GM18502 (cell line): Measurements from ENCODE around the gene FAM78A.
A peak's percentile ranks its signal among the peaks of the same experiment; 100 is the strongest.

Experiments used
- ATAC-seq: cut with Tn5 transposase; IDR thresholded peaks from one replicate; pipeline ENCODE4 v1.9.1; 2021; ENCODE audit warnings: mild to moderate bottlenecking; ENCODE audit not compliant: unreplicated experiment, poor library complexity

The FAM78A gene

DNA sequence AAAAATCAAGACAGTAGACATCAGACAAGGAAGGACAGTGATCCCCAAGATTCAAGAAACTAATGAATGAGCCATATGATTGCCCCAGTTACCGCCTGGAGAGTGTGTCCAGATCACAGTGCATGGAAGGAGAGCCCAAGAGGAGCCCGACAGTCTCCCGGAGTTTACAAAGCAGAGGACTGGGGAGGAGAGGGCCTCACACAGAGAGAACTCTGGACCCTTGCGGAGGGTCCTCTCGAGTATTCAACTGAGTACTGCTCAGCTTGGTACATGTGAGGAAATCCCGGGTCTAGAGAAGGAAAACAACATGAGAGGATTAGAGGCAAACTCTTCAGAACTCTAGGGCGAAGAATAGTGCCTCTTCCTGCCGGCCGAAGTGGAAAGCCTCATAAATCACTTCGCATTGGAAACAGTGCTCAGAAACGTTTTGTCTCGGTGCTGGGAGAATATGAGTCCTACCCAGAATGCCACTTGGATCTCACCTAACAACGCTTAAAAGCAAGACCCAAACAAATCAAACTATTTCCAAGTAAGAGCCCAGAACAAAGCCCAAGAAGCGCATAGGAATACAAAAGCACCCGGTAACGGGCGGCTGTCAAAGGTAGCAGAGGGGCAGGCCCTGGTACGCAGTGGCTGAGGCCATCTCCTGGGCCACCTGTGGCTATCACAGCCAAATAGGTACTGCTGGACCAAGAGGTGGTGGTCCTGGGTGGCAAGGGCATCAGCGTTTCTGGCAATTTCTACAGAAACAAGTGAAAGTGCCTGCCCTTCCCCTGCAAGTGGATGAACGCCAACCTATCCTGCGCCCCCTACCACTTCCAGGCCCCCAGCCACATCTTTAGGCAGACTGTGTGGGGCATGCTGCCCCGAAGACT is 36.0 kb downstream of the FAM78A start:
- ATAC-seq, result no peak

DNA sequence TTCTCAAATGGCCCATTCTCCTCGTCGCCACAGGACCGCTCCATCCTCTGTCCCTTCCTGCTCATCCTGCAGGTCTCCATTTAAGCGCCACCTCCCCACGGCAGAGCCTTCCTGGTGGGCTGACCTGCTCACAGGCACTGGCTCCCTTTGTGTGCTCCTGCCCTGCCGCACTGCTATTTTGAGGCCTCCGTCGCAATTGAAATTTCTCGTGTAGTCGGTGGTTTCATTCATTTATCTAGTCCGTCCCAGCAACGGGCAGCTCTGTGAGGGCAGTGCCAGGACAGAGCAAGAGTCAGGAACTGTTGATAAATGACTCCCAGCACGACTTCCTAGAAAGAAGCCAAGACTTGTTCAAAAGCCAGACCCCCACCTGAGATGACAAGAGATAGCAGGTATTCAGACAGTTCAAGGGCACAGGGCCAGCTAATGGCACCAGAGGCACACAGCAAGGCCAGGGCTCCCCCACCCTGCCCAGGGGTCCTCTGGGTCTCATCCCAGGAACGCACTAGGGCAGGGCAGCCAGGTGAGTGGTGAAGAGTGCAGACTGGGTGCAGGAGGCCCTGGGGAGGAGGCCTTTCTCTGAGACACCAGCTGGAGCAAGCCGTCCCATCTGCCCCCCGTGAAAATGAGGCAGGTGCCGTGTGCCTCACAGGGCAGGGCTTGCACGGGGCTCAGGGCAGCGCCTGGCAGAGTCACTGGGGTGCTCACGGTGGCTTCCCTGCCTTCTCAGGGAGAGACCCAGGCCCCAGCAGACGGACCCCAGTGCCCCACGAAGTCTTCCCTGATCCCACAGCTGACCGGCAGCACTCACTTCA is 36.9 kb downstream of the FAM78A start:
- no peak for ATAC-seq

DNA sequence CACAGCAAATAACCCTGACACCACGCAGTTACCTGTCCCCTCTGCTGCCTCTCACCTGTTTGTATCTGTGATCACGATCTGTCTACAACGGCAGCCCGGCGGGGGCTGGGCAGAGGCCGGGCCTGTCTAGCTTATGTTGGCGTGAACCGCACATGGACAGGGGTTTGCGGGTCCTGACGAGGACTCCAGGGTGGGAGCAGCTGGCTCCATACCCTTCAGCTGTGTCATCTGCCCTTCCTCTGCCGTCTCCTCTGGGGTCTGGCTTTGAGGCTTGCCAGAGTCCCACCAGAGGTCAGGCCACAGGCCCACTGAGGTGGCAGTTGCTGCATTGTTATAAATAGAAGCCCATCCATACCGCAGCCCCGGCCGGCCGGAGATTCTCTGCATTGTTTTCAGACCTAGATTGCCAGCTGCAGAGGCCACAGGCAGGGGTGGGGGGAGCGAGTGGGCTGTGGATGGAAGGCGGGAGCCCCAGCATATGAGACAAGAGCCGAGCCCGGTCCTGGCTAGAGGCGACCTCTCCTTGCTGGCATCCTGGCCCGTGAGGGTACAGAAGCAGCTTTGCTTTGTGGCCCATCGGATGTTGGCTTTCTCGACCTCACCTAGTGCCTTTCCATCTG is 37.8 kb downstream of the FAM78A start:
- peak; percentile 23 for ATAC-seq

DNA sequence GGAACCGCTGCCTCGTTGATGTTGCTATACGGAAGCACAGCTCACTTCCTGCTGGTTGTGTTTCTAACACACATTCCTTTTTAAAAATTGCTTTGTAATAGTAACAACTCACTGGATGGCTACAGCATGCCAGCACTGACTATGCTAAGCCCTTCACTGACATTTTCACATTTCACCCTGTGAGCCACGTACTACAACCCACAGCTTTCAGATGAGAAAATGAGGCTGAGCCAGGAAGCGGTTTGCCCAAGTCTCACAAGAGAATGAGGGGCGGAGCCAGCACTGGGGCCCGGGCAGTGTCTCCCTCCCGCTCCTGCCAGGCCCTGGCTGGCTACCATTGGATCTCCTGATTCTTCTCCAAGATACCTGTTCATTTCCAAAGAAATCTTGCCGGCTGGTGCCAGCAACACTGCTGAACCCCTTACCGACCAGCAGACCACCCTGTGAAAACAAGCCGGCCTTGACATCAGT is 38.3 kb downstream of the FAM78A start:
- ATAC-seq, result peak; percentile 88

DNA sequence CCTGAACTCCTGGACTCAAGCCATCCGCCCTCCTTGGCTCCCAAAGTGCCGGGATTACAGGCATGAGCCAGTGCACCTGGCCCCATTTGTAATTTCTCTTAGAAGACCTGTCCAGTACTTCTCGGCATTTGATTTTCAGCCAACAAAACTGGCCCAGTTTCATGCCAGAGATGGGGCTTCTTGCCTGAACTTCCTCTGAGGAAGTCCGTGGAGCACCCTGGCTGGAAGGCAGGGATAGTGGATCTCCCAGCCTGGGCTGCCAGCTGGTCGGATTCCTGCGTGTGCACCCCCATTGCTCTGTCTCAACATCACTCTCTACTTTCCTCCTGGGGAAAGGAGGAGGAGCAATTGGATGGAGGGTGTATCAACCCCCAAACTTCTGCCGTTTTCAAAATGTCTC is 39.0 kb downstream of the FAM78A start:
- no peak for ATAC-seq

DNA sequence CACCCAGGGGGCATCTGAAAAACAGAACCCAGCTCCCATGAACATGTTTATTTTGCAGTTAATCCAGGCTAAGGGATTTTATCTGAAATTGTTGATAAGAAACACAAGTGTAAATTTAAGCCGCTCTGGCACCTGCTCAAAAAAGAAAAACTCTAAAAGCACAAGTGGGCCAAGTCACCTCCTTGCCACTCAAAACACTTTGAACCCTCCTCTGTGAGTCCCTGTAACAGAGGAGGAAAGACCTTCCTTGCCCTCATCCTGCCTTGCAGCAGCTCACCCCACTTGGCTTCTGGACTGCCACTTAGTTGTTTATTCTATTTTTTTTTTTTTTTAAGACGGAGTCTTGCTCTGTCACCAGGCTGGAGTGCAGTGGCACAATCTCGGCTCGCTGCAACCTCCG is 39.5 kb downstream of the FAM78A start:
- ATAC-seq, result no peak

DNA sequence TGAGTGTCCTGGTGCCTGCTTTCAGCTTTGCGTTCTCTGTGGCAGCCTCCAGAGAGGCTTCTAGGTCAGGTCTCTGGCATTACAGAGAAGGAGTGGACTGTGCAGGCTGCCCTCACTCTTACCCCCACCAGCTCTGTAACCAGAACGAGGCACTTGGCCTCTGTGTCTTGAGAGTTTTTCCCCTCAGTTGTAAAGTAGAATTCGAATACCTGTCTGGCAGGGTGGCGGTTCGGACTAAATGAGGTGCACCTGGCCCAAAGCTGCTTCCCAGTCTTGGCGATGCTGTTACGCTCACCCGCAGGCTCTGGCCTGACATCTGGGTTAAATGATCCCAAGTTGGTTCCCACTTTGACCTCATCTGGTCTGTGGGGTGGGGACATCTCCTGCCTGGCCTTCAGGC is 40.1 kb downstream of the FAM78A start:
- no peak for ATAC-seq

DNA sequence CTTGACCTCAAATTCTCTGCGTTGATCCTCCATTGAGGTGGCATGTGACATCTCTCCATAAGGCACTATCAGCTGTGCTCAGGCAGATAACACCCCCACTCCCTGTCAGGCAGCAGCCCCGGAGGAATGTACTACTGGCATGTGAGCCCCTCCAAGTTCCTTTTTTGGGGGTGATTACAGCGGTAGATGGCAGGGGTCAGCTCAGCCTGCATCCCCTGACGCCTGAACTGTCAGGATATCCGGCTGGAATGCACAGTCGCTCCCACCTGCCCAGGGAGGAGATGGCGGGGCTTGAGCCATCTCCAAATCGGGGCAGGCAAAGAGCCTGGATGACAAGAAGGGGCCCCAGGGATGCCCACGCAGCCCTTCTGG is 40.8 kb downstream of the FAM78A start:
- no peak for ATAC-seq

DNA sequence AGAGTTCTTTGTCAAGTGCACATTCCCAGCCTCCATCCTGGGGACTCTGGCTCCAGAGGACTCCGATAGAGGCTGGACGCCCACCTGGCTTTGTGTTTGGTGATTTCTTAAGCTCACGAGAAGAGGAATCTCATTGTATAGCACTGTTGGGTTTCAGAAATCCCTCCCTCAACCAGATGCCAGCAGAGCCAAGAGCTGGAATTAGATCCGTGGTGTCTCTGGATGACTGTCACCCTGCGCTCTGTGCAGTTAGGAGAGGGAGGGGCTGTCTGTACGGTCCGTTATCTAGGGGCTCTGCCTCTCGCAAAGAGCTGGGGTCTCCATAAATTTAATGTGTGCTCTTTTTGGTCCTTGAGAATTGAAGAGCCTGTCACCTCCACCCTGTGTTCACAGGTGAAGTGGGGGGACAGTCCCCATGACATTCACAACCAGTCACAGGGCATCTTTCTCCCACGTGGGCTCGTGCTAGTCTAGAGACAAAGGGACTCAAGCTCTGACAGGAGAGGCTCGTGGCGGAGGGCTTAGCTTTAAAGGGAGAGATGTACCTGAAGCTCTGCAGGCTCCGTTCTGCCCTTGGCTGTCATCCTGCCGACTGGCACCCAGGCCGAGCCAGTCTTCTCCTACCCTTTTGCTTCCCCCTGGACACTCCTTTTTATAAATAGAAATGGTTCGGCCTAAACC is 41.4 kb downstream of the FAM78A start:
- no peak for ATAC-seq

DNA sequence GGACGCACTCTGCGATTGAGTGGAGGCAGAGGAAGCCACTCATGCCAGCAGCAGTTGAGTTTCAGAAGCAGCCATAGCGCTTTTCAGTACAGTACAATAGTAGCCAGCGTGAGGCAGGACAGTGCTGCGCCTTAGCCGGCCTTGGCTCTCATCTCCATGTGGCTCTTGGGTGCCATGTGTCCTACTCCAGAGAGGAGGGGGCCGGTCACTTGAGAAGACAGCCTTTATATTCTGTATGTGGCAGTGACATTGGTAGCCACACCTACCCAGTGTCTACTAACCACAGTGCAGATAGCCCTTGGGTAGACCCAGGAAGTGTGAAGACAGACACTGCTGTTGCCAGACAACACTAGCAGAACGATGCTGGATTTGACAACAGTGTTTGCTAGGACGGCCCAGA is 42.3 kb downstream of the FAM78A start:
- ATAC-seq, result no peak

DNA sequence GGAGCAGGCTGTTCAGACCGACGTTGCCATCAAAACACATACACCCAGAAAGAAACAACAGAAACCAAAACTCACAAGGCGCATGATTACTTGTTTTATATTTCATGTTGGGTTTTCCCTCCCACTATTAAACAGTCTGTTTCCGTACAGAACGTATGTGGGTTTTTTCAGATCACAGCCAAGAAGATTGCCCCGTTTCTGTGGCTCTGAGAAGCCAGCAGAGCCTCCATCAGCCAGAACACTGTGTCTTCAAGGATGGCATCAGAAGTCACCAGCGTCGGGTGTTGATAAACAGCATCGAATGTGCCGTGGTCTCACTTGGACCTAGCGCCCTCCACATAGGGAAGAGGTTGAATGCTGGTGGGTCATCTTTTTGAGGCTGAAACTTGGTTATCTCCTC is 42.8 kb downstream of the FAM78A start:
- ATAC-seq, result no peak

DNA sequence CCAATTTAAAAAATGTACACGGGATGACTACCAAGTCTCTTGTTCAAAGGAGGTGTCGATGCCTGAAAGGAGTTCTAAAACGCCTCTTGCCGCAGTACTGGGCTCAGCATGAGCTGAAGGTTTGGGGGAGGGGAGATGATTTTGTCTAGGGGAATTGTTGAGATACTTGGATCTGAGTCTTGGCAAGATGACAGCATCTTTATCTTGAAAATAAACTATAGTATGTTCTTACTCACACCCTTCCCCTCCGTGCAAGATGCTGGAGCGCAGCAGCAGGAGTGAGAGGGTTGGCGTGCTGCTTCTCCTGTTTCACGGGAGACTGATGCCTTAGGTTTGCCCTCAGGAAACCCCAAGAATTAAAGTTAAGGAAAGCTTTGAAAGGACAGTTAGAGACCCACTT is 47.3 kb downstream of the FAM78A start:
- ATAC-seq, result no peak

DNA sequence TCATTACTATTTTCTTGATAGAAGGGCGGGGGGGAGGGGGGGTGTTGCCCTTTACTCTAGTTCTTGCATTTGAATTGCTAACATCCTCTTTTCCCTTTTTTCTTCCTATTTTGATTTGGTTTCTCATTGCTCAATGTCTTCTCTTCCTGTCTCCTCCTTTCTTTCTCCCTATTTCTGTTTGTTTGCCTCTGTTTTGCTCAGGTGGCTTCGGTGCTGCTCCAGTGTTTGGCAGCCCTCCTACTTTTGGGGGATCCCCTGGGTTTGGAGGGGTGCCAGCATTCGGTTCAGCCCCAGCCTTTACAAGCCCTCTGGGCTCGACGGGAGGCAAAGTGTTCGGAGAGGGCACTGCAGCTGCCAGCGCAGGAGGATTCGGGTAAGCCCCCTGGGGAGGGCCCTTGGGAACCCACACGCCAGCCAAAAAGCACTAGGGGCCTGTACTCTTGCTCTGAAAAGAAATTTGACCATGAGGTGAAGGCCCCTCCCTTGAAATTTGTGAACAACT is 48.3 kb downstream of the FAM78A start:
- no peak for ATAC-seq

DNA sequence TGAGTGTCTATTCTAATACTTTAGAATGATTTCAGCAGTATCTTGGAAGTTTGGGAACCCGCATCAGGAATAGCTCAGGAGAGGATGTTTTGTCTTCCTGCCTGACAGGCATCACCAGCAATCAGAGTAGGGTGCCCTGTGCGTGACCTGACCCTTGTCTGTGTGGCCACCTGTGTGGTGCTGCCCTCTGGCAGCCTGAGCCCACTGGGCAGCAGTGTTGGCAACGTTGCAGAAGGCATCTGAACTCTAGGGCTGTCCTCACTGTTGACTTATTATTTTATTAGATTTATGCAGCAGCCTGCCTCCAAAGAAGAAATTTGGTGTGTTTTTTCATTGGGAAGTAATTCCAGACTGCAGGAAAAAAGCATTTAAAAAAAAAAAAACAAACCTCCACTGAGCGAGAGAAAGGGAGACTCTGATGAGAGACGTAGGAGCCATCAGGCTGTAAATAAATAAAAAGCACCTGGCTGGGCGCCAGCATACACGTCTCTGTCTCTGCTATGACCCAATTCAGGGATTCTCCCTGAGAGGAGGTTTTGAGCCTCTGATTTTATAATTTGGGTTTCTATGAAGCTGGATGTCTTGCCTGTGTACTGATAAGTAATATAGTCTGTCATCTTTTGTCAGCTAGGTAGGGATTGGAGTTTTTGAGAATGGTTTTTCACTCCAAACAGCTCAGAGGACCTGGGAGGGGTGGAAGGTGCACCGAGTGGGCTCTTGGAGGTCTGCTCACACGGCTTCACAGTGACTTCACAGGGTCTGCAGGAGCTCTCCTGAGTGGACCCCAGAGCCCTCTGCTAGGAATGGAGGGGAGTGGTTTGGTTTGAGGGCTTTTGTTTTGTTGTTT is 49.0 kb downstream of the FAM78A start:
- no peak for ATAC-seq

DNA sequence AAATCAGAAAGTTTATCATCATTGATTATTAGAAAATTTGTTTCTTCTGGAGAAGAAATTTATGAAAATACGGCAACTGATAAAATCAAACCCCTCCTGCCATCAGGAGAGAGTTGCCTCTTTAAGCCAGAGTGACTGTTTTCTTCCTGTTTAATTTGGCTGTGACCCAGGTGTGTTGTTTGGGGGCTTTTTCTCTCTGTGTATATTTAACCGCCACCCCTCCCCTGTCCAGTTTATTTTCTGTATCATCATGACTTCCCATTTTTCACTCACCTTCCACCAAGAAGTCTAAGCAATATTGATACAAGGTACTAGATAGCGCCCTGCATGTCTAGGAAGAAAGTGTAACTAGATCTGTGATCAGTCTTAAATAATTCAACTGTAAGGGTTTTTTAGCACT is 50.1 kb downstream of the FAM78A start:
- ATAC-seq, result no peak

DNA sequence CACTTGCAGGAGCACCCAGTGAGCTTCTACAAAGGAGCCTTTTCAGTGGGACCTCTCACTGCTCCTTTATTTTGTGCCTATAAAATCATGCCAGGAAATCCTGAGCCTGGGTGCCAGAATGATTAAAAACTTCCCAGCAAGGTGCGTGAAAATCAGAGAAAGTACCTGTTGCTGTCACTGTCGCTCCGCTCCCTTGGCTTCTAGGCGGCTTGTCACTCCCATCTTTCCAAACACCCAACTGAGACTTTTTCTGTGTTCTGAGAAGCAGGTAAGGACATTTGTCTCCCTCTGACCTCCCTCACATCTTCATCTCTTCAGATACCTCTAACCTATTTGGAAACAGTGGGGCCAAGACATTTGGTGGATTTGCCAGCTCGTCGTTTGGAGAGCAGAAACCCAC is 53.9 kb downstream of the FAM78A start:
- no peak for ATAC-seq

DNA sequence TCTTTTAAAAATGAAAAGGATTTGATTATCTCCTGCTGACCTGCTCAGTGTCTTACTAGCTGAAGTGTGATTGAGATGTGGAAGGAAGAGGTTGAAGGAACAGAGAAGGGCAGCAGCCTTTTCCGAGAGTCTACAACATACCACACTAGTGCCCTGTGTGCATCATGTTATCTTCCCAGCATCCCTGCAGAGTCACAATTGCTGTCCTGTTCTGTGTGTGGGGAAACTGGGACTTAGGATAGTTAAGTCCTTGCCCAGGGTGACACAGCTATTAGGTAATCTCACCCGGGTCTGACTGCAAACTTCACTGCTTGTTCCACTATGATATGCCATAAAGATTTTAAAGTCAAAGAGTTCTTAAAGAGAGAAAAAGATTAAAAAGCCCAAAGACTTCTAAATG is 55.8 kb downstream of the FAM78A start:
- ATAC-seq, result no peak

DNA sequence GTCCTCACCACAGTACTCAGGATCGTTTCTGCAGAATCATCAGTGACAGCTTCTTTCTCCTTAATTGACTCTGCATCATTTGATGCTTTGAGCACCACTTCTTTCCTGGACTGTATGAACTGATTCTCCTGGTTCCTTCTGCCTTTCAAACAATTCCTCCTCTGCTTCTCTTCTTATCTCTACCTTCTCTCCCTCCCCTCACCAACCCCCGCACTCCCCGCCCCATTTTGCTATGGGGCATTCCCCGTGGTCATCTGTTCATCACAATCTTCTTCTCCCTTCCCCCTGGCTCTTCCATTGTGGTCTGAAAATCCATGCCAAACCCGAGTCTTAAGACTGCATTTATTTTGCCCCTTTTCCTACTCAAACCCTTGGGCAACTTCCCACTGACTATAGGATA is 57.9 kb downstream of the FAM78A start:
- no peak for ATAC-seq

DNA sequence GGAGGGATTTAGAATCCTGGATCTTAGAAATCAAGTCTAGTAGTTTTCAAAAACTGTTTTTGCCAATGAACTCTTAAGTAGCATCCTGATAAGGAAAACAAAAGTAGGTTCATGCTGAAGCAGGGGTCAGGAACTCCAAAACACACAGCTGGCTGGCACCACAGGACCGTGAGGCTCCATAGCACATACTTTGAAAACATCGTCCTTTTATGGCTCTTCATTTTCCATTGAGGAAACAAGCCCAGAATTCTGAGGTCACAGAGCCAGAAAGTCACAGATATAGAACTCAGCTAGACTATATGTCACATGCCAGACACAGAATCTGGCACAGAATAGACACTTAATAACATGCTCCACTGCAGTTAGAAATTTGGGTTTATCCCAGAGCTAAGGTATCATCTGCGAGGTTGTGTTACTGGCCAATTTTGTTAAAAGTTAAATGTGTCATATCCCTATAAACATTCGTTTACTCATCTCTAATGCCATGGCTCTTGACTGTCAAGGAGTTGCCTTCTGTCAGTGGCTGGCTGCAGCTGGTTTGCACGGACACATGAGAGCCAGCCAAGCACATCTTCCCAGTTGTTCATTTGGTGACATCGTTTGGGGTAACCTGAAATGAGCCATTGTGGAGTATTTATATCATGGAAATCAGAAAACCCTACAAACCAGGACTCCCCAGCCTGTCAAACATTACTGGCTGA is 58.8 kb downstream of the FAM78A start:
- ATAC-seq, result no peak
